ENCODE data around the gene SLC6A5. TPM values are rescaled to one million over a fixed set of nuclear protein-coding genes. Genes with fewer than 3 reads are reported as not detected.

Gene SLC6A5
- total RNA-seq, 1 experiment from 2014 or later, result not detected

DNA sequence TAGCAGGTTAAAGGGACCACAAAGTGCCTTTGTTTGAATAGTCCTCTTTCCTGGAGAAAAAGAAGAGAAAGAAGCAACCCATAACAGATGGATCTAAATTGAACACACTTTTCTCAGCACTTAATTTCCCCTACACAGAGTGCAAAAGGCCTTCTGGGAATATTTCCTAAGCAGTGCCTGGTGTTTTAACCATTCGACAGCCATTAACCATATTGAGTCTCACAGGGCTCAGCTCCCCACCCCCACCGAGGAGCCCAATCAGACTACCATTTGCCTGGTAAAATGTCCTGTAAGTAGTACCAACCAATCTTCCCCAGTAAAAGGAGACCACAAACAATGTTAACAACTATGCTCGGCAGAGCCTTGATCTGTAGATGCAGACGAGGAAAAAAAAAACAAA, 40.7 kb upstream of the SLC6A5 start (continued):
- TF ChIP-seq ELF1 (IDR thresholded peaks at IDR 0.05; ENCODE audit: borderline replicate concordance, low read depth), result no peak
- no peak for TF ChIP-seq CBX3 (IDR thresholded peaks at IDR 0.05; ENCODE audit: low read depth)
- TF ChIP-seq, protein P1, sequence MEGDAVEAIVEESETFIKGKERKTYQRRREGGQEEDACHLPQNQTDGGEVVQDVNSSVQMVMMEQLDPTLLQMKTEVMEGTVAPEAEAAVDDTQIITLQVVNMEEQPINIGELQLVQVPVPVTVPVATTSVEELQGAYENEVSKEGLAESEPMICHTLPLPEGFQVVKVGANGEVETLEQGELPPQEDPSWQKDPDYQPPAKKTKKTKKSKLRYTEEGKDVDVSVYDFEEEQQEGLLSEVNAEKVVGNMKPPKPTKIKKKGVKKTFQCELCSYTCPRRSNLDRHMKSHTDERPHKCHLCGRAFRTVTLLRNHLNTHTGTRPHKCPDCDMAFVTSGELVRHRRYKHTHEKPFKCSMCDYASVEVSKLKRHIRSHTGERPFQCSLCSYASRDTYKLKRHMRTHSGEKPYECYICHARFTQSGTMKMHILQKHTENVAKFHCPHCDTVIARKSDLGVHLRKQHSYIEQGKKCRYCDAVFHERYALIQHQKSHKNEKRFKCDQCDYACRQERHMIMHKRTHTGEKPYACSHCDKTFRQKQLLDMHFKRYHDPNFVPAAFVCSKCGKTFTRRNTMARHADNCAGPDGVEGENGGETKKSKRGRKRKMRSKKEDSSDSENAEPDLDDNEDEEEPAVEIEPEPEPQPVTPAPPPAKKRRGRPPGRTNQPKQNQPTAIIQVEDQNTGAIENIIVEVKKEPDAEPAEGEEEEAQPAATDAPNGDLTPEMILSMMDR (IDR thresholded peaks at IDR 0.05 in 2 of 3, conservative IDR thresholded peaks at IDR 0.05 in 1 of 3; ENCODE audit: borderline replicate concordance in 1 of 3, insufficient read depth in 1 of 3, low read depth in 2 of 3, low read length in 2 of 3), result no peak
- no peak for TF ChIP-seq YY1 (IDR thresholded peaks at IDR 0.05; ENCODE audit: extremely low read depth, insufficient replicate concordance, low read depth, low read length)

DNA sequence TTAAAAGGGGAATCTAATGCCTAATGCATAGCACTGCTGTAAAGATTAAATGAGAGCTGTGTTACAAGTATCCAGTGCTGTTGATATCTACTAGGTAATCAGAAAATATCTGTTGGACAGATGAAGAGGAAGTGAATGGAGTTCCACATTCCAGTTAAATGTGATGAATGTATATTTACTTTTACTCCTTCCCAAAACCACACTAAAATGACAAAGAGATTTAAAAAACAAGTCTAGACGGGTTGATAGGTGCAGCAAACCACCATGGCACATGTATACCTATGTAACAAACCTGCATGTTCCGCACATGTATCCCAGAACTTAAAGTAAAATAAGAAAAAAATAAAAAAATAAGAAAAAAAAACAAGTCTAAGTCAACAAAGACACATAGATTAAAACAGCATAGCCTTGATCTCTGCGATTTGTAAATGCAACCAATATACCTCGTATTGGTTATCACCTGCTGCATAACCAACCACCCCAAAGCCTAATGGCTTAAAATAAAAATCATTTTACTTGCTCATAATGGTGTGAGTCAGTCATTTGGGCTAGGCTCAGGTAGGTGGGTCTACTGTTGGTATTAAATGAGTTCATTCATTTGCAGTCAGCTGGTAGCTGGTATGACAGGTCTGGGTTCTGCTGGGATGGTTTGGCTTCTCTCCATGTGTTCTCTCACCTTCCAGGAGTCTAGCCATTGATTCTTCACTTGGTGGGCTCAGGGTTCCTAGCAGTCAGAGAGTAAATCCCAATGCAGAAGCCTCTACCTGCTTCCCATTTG, 39.7 kb upstream of the SLC6A5 start:
- intact Hi-C loops (cut with micrococcal nuclease), result no loop called here
- ATAC-seq (no peak), DNase-seq (ENCODE audit: low read depth, low spot score) (no peak)
- ChIA-PET RAD21 (ENCODE audit: low non-redundant PET in 1 of 2, low total read pairs in 2 of 2, uncharacterized antibody in 2 of 2, unreplicated experiment in 2 of 2) (no interaction called here), POLR2A (no interaction called here), CTCF (no interaction called here)
- no peaks in the 10 kb centered on the region for H3K4me1 ChIP-seq (ENCODE audit: control insufficient read depth in 1 of 2, insufficient read depth in 2 of 2, low read length in 2 of 2)
- BruUV-seq (replicated peaks), result no TSS peak
- no peaks in the 10 kb centered on the region for H3K9me3 ChIP-seq (ENCODE audit: control insufficient read depth in 1 of 2, insufficient read depth in 1 of 2, low read depth in 1 of 2, low read length in 2 of 2)
- no peaks in the 10 kb centered on the region for H3K79me2 ChIP-seq (ENCODE audit: insufficient read depth, low read length)
- H2AFZ ChIP-seq (ENCODE audit: low read depth, low read length, poor library complexity, severe bottlenecking), result no peak overlapping the region
- H3K9ac ChIP-seq (ENCODE audit: low read length), result no peak overlapping the region
- peaks cover 48% of the 10 kb centered on the region for H3K27me3 ChIP-seq (ENCODE audit: insufficient read depth, low read length)
- H3K4me3 ChIP-seq (replicated peaks in 1 of 2; ENCODE audit: low read depth in 1 of 2, low read length in 2 of 2), result no peak overlapping the region
- no peak overlapping the region for H3K27ac ChIP-seq (ENCODE audit: low read depth, low read length)
- H3K4me2 ChIP-seq (ENCODE audit: low read length), result no peak overlapping the region
- no peaks in the 10 kb centered on the region for H3K9me2 ChIP-seq (ENCODE audit: insufficient read depth)
- no peaks in the 10 kb centered on the region for H4K20me1 ChIP-seq (ENCODE audit: insufficient read depth)
- no peaks in the 10 kb centered on the region for H3K36me3 ChIP-seq (ENCODE audit: control insufficient read depth in 1 of 2, insufficient read depth in 2 of 2, low read length in 2 of 2)
- TF ChIP-seq EZH2phosphoT487 (IDR thresholded peaks at IDR 0.05; ENCODE audit: borderline replicate concordance) (no peak), ELF1 (IDR thresholded peaks at IDR 0.05; ENCODE audit: borderline replicate concordance, low read depth) (no peak), SRF (IDR thresholded peaks at IDR 0.05; ENCODE audit: low read depth) (no peak), POLR2A (IDR thresholded peaks at IDR 0.05; ENCODE audit: borderline replicate concordance, extremely low read depth, insufficient read depth, insufficient read length) (no peak), RAD21 (IDR thresholded peaks at IDR 0.05; ENCODE audit: low read depth) (no peak), TCF7L2 (IDR thresholded peaks at IDR 0.05; ENCODE audit: borderline replicate concordance, extremely low read depth, insufficient read depth, insufficient read length) (no peak), SP1 (IDR thresholded peaks at IDR 0.05; ENCODE audit: low read depth) (no peak), YY1 (IDR thresholded peaks at IDR 0.05; ENCODE audit: extremely low read depth, insufficient replicate concordance, low read depth, low read length) (no peak), SIN3A (IDR thresholded peaks at IDR 0.05; ENCODE audit: low read depth) (no peak), EGR1 (IDR thresholded peaks at IDR 0.05; ENCODE audit: low read depth) (no peak), FOSL1 (IDR thresholded peaks at IDR 0.05; ENCODE audit: low read depth) (no peak), EZH2 (IDR thresholded peaks at IDR 0.05) (no peak), ZFX (IDR thresholded peaks at IDR 0.05) (no peak)
- TF ChIP-seq, protein P2, sequence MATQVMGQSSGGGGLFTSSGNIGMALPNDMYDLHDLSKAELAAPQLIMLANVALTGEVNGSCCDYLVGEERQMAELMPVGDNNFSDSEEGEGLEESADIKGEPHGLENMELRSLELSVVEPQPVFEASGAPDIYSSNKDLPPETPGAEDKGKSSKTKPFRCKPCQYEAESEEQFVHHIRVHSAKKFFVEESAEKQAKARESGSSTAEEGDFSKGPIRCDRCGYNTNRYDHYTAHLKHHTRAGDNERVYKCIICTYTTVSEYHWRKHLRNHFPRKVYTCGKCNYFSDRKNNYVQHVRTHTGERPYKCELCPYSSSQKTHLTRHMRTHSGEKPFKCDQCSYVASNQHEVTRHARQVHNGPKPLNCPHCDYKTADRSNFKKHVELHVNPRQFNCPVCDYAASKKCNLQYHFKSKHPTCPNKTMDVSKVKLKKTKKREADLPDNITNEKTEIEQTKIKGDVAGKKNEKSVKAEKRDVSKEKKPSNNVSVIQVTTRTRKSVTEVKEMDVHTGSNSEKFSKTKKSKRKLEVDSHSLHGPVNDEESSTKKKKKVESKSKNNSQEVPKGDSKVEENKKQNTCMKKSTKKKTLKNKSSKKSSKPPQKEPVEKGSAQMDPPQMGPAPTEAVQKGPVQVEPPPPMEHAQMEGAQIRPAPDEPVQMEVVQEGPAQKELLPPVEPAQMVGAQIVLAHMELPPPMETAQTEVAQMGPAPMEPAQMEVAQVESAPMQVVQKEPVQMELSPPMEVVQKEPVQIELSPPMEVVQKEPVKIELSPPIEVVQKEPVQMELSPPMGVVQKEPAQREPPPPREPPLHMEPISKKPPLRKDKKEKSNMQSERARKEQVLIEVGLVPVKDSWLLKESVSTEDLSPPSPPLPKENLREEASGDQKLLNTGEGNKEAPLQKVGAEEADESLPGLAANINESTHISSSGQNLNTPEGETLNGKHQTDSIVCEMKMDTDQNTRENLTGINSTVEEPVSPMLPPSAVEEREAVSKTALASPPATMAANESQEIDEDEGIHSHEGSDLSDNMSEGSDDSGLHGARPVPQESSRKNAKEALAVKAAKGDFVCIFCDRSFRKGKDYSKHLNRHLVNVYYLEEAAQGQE (IDR thresholded peaks at IDR 0.05; ENCODE audit: low read depth), result no peak
- TF ChIP-seq, protein P3, sequence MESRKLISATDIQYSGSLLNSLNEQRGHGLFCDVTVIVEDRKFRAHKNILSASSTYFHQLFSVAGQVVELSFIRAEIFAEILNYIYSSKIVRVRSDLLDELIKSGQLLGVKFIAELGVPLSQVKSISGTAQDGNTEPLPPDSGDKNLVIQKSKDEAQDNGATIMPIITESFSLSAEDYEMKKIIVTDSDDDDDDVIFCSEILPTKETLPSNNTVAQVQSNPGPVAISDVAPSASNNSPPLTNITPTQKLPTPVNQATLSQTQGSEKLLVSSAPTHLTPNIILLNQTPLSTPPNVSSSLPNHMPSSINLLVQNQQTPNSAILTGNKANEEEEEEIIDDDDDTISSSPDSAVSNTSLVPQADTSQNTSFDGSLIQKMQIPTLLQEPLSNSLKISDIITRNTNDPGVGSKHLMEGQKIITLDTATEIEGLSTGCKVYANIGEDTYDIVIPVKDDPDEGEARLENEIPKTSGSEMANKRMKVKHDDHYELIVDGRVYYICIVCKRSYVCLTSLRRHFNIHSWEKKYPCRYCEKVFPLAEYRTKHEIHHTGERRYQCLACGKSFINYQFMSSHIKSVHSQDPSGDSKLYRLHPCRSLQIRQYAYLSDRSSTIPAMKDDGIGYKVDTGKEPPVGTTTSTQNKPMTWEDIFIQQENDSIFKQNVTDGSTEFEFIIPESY (IDR thresholded peaks at IDR 0.05; ENCODE audit: extremely low read depth, insufficient replicate concordance, low read length), result no peak
- TF ChIP-seq, protein P4, sequence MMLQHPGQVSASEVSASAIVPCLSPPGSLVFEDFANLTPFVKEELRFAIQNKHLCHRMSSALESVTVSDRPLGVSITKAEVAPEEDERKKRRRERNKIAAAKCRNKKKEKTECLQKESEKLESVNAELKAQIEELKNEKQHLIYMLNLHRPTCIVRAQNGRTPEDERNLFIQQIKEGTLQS (IDR thresholded peaks at IDR 0.05), result no peak

Data from HCT116 (cell line).